ENCODE results near the gene CDR2.
"Not testable (repeated sequence)": the region's sequence is repeated elsewhere in the genome, so short reads cannot be mapped to it uniquely, and the experiment has no call there.

Gene CDR2

DNA sequence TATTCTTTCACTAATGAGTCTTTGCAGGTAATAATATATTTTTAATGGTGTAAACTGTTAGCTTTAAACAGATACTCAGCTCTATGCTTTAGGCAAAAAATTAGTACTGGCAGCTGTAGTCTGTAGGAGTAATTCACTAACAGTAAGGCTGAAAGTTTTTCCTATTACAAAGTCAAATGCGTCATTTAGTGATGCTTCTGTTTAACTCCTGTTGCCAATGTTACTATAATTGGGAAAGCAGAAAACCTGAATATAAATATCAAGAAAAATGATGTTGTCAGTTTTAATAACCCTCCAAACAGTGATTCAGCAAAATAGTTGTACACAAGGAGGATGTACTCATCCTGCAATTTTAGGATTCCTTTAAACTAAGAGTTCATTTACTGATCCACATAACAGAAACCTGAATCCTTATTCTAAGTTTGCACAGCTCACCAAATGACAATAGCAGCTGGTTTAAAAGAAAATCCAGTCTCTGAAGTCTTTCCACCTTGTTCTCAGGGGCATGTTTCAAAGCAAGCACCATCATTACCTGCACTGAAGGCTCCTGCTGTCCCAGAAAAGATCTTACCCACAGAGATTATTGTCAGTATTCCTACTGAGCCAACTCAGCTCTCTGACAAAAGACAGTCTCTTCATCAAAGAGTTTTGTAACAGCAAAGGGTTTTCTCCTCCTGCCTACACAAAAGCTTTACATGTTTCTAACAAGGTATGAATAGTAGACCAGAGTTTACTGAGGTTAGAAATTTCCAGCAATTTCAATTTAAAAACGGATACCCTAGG, 4.2 kb downstream of the CDR2 start:
- Histone ChIP-seq H3K4me1 (ENCODE audit: control extremely low read depth in 1 of 4, control insufficient read depth in 4 of 4, insufficient read depth in 4 of 4, low read length in 3 of 4) (peaks cover 10 to 38% (median 16%) of the 10 kb centered on the region in 4 experiments), H3K36me3 (ENCODE audit: control insufficient read depth in 4 of 4, insufficient read depth in 4 of 4, low read length in 3 of 4) (peaks cover 0 to 3% (median 0%) of the 10 kb centered on the region in 4 experiments), H3K27ac (ENCODE audit: insufficient read depth in 1 of 2, low read depth in 1 of 2, low read length in 2 of 2, poor library complexity in 1 of 2, severe bottlenecking in 2 of 2) (no peak overlapping the region), H3K9me3 (ENCODE audit: control extremely low read depth in 1 of 5, control insufficient read depth in 4 of 5, insufficient read depth in 2 of 5, low read depth in 1 of 5, low read length in 4 of 5) (no peaks in the 10 kb centered on the region), H3K4me3 (ENCODE audit: control insufficient read depth in 1 of 7, extremely low read depth in 1 of 7, insufficient read depth in 4 of 7, low read depth in 2 of 7, low read length in 6 of 7) (no peak overlapping the region), H3K27me3 (replicated peaks in 2 of 5; ENCODE audit: control insufficient read depth in 4 of 5, insufficient read depth in 5 of 5, low read length in 4 of 5) (peaks cover 0 to 11% (median 0%) of the 10 kb centered on the region in 5 experiments)
- ChIA-PET CTCF (interaction anchor here (0.6 kb wide), 1 partner anchor 33 kb away, joined by 4 read pairs; no protein-coding TSS in a partner anchor), POLR2A (no interaction called here)
- no peak for DNase-seq
- 100% methylated on average over 1 of the region's 2 CpGs for WGBS (ENCODE audit: insufficient coverage)

DNA sequence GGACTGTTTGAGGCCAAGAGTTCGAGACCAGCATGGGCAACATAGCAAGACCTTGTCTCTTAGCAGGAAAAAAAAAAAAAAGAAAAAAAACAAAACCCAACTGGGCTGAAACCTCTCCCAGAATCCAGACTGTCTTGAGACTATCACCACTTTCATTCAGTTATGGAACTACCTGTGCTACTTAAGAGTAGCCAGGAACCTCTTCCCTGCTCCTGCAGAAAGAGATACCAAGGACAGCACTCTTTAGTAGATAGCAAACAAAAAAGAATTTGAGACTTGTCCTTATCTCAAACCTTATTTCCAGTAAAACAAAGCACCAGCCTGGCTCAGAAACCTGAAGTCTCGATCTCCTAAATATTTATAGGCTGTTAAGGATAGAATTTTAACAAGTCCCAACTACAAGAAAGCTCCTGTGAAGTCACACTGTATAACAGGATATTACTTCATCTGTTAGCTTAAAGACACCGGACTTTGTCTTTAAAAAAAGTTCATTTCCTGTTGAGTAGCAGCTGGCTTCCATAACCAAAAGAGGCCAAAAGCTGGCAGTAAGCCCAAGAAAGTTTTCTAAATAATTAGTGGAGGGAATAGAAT, 5.1 kb downstream of the CDR2 start:
- peak in 2 of 3 donors; percentile 52 to 57 for DNase-seq
- ChIA-PET POLR2A (no interaction called here), CTCF (no interaction called here)
- no peaks in the 10 kb centered on the region for H3K9me3 ChIP-seq (ENCODE audit: control extremely low read depth in 1 of 5, control insufficient read depth in 4 of 5, insufficient read depth in 2 of 5, low read depth in 1 of 5, low read length in 4 of 5)
- H3K27me3 ChIP-seq (replicated peaks in 2 of 5; ENCODE audit: control insufficient read depth in 4 of 5, insufficient read depth in 5 of 5, low read length in 4 of 5) = peaks cover 0 to 8% (median 0%) of the 10 kb centered on the region in 5 experiments
- H3K27ac ChIP-seq (ENCODE audit: insufficient read depth in 1 of 2, low read depth in 1 of 2, low read length in 2 of 2, poor library complexity in 1 of 2, severe bottlenecking in 2 of 2) = no peak overlapping the region
- H3K4me3 ChIP-seq (ENCODE audit: control insufficient read depth in 1 of 7, extremely low read depth in 1 of 7, insufficient read depth in 4 of 7, low read depth in 2 of 7, low read length in 6 of 7) = no peak overlapping the region
- peaks cover 0 to 7% (median 0%) of the 10 kb centered on the region in 4 experiments for H3K36me3 ChIP-seq (ENCODE audit: control insufficient read depth in 4 of 4, insufficient read depth in 4 of 4, low read length in 3 of 4)
- WGBS (ENCODE audit: insufficient coverage) = 50% methylated on average over 2 of the region's 3 CpGs
- peaks cover 10 to 32% (median 11%) of the 10 kb centered on the region in 4 experiments for H3K4me1 ChIP-seq (ENCODE audit: control extremely low read depth in 1 of 4, control insufficient read depth in 4 of 4, insufficient read depth in 4 of 4, low read length in 3 of 4)

DNA sequence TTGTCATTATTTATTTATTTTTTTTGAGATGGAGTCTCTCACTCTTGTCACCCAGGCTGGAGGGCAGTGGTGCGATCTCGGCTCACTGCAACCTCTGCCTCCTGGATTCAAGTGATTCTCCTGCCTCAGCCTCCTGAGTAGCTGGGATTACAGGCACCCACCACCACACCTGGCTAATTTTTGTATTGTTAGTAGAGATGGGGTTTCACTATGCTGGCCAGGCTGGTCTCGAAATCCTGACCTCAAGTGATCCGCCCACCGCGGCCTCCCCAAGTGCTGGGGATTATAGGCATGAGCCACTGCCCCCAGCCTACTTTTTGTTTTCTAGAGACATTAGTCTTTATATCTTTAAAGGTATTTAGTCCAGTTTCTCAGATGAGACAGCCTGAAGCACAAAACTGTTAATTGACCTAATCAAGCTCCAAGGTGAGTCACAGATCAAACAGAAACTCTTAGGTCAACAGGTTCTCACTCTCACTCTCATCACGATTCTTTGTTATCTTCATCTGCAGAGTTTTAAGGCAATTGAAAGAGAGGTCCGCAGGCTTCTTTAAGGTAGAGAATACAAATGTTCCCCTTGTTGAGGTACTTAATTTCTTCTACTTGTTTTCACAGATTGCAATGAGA, 6.1 kb downstream of the CDR2 start:
- H3K36me3 ChIP-seq (ENCODE audit: control insufficient read depth in 4 of 4, insufficient read depth in 4 of 4, low read length in 3 of 4); DNase-seq; H3K4me3 ChIP-seq (ENCODE audit: control insufficient read depth in 1 of 7, extremely low read depth in 1 of 7, insufficient read depth in 4 of 7, low read depth in 2 of 7, low read length in 6 of 7); H3K27me3 ChIP-seq (replicated peaks in 2 of 5; ENCODE audit: control insufficient read depth in 4 of 5, insufficient read depth in 5 of 5, low read length in 4 of 5); POLR2A ChIA-PET; H3K9me3 ChIP-seq (ENCODE audit: control extremely low read depth in 1 of 5, control insufficient read depth in 4 of 5, insufficient read depth in 2 of 5, low read depth in 1 of 5, low read length in 4 of 5); H3K27ac ChIP-seq (ENCODE audit: insufficient read depth in 1 of 2, low read depth in 1 of 2, low read length in 2 of 2, poor library complexity in 1 of 2, severe bottlenecking in 2 of 2): not testable (repeated sequence)
- peaks cover 2 to 25% (median 7%) of the 10 kb centered on the region in 4 experiments for H3K4me1 ChIP-seq (ENCODE audit: control extremely low read depth in 1 of 4, control insufficient read depth in 4 of 4, insufficient read depth in 4 of 4, low read length in 3 of 4)
- CTCF ChIA-PET = interaction anchor here (1.0 kb wide), 1 partner anchor 10 kb away, joined by 3 read pairs; no protein-coding TSS in a partner anchor
- WGBS (ENCODE audit: insufficient coverage) = 93% methylated on average over 3 of the region's 8 CpGs

DNA sequence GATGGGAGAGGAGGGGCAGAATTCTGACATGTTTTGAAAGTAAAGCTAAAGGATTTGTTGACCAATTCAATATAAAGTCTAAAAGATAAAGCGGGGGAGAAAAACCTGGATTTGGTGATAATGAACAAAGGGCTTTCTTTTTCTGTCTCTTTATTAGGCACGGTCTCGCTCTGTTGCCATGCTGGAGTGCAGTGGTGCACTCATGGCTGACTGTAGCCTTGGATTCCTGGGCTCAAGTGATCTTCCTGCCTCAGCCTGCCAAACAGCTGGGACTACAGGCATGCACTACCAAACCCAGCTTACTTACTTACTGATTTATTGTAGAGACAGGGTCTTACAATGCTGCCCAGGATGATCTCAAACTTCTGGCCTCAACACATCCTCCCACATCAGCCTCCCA, 7.5 kb downstream of the CDR2 start:
- CTCF ChIA-PET = no interaction called here
- no peak for DNase-seq
- Histone ChIP-seq H3K36me3 (ENCODE audit: control insufficient read depth in 4 of 4, insufficient read depth in 4 of 4, low read length in 3 of 4) (peaks cover 0 to 10% (median 3%) of the 10 kb centered on the region in 4 experiments), H3K4me1 (ENCODE audit: control extremely low read depth in 1 of 4, control insufficient read depth in 4 of 4, insufficient read depth in 4 of 4, low read length in 3 of 4) (peaks cover 2 to 15% (median 7%) of the 10 kb centered on the region in 4 experiments), H3K27ac (ENCODE audit: insufficient read depth in 1 of 2, low read depth in 1 of 2, low read length in 2 of 2, poor library complexity in 1 of 2, severe bottlenecking in 2 of 2) (no peak overlapping the region), H3K4me3 (ENCODE audit: control insufficient read depth in 1 of 7, extremely low read depth in 1 of 7, insufficient read depth in 4 of 7, low read depth in 2 of 7, low read length in 6 of 7) (no peak overlapping the region), H3K9me3 (ENCODE audit: control extremely low read depth in 1 of 5, control insufficient read depth in 4 of 5, insufficient read depth in 2 of 5, low read depth in 1 of 5, low read length in 4 of 5) (no peaks in the 10 kb centered on the region), H3K27me3 (replicated peaks in 2 of 5; ENCODE audit: control insufficient read depth in 4 of 5, insufficient read depth in 5 of 5, low read length in 4 of 5) (no peaks in the 10 kb centered on the region)
- POLR2A ChIA-PET = no interaction called here
- WGBS (ENCODE audit: insufficient coverage) = 96% methylated on average over 3 of the region's 3 CpGs

DNA sequence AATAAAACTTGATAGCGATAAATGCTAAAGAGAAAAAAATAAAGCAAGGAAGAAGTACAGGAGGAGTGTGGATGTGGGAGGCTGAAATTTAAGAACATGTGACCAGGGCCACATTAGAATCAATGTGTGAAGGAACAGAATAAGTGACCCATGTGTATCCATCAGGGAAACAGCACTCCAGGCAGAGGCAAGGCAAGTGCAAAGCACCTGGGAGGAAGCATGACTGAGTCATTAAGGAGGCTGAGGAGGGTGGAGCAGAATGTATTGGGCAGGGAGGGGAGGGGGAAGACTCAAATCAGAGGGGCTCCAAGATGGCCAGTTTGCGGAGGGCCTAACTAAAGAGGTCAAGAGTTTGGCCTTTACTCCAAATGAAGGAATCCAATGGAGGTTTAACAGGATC, 8.0 kb downstream of the CDR2 start:
- POLR2A ChIA-PET = no interaction called here
- Histone ChIP-seq H3K36me3 (ENCODE audit: control insufficient read depth in 4 of 4, insufficient read depth in 4 of 4, low read length in 3 of 4) (peaks cover 0 to 10% (median 3%) of the 10 kb centered on the region in 4 experiments), H3K4me1 (ENCODE audit: control extremely low read depth in 1 of 4, control insufficient read depth in 4 of 4, insufficient read depth in 4 of 4, low read length in 3 of 4) (peaks cover 2 to 15% (median 7%) of the 10 kb centered on the region in 4 experiments), H3K4me3 (ENCODE audit: control insufficient read depth in 1 of 7, extremely low read depth in 1 of 7, insufficient read depth in 4 of 7, low read depth in 2 of 7, low read length in 6 of 7) (no peak overlapping the region), H3K27ac (ENCODE audit: insufficient read depth in 1 of 2, low read depth in 1 of 2, low read length in 2 of 2, poor library complexity in 1 of 2, severe bottlenecking in 2 of 2) (no peak overlapping the region), H3K27me3 (replicated peaks in 2 of 5; ENCODE audit: control insufficient read depth in 4 of 5, insufficient read depth in 5 of 5, low read length in 4 of 5) (no peaks in the 10 kb centered on the region), H3K9me3 (ENCODE audit: control extremely low read depth in 1 of 5, control insufficient read depth in 4 of 5, insufficient read depth in 2 of 5, low read depth in 1 of 5, low read length in 4 of 5) (no peaks in the 10 kb centered on the region)
- DNase-seq = no peak
- CTCF ChIA-PET = no interaction called here
- 100% methylated on average over 1 of the region's 2 CpGs for WGBS (ENCODE audit: insufficient coverage)

DNA sequence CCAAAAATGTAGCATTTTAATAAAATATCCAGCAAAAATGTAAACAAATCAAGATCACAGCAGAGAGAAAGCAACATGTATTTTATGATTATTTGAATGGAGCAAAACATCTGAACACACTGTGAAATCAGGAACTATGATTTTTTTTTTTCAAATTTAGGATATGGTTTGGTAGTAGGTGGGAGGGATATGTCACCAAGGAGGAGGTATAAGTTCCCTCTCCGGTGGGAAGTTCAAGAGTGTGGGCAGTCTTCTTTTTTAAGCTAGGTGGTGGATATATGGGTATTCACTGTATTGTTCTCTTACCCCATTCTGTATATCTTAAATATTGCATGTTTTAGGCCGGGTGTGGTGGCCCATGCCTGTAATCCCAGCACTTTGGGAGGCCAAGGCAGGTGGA, 10.2 kb downstream of the CDR2 start:
- Histone ChIP-seq H3K4me3 (ENCODE audit: control insufficient read depth in 1 of 7, extremely low read depth in 1 of 7, insufficient read depth in 4 of 7, low read depth in 2 of 7, low read length in 6 of 7) (no peak overlapping the region), H3K9me3 (ENCODE audit: control extremely low read depth in 1 of 5, control insufficient read depth in 4 of 5, insufficient read depth in 2 of 5, low read depth in 1 of 5, low read length in 4 of 5) (no peaks in the 10 kb centered on the region), H3K4me1 (ENCODE audit: control extremely low read depth in 1 of 4, control insufficient read depth in 4 of 4, insufficient read depth in 4 of 4, low read length in 3 of 4) (peaks cover 0 to 3% (median 1%) of the 10 kb centered on the region in 4 experiments), H3K36me3 (ENCODE audit: control insufficient read depth in 4 of 4, insufficient read depth in 4 of 4, low read length in 3 of 4) (peaks cover 0 to 9% (median 3%) of the 10 kb centered on the region in 4 experiments), H3K27ac (ENCODE audit: insufficient read depth in 1 of 2, low read depth in 1 of 2, low read length in 2 of 2, poor library complexity in 1 of 2, severe bottlenecking in 2 of 2) (no peak overlapping the region), H3K27me3 (replicated peaks in 2 of 5; ENCODE audit: control insufficient read depth in 4 of 5, insufficient read depth in 5 of 5, low read length in 4 of 5) (no peaks in the 10 kb centered on the region)
- POLR2A ChIA-PET = no interaction called here
- no peak for DNase-seq
- WGBS (ENCODE audit: insufficient coverage) = no CpG with 5 or more reads among the region's 2 CpGs
- CTCF ChIA-PET = interaction anchor here (0.8 kb wide), 1 partner anchor 255 kb away, joined by 3 read pairs; no protein-coding TSS in a partner anchor
